ENCODE results near the gene ANKRD13B.

ANKRD13B gene

GRCh38 chr17:29581583-29582253, 11.2 kb upstream of the ANKRD13B start:
- no peak for DNase-seq (ENCODE audit: low read depth)

- no peak for DNase-seq (ENCODE audit: low read depth)
Observed at GRCh38 chr17:29582254-29582765, 10.6 kb upstream of the ANKRD13B start.

GRCh38 chr17:29582772-29583171, 10.2 kb upstream of the ANKRD13B start:
- DNase-seq (ENCODE audit: low read depth): no peak

- no peak for DNase-seq (ENCODE audit: low read depth)
Observed at GRCh38 chr17:29583324-29584248, 9.3 kb upstream of the ANKRD13B start.

- no peak for DNase-seq (ENCODE audit: low read depth)
Observed at GRCh38 chr17:29584452-29585079, 8.4 kb upstream of the ANKRD13B start.

GRCh38 chr17:29585080-29585751, 7.7 kb upstream of the ANKRD13B start:
- no peak for DNase-seq (ENCODE audit: low read depth)

GRCh38 chr17:29586676-29587469, 6.1 kb upstream of the ANKRD13B start:
- DNase-seq (ENCODE audit: low read depth): no peak

GRCh38 chr17:29587591-29587990, 5.3 kb upstream of the ANKRD13B start:
- DNase-seq (ENCODE audit: low read depth): no peak

- DNase-seq (ENCODE audit: low read depth): no peak
Observed at GRCh38 chr17:29588017-29588561, 4.8 kb upstream of the ANKRD13B start.

- no peak for DNase-seq (ENCODE audit: low read depth)
Observed at GRCh38 chr17:29588562-29589411, 4.1 kb upstream of the ANKRD13B start.

- DNase-seq (ENCODE audit: low read depth): peak; percentile 83
Observed at GRCh38 chr17:29589524-29590410, 3.2 kb upstream of the ANKRD13B start, which contains the start of gene GIT1. Gene GIT1 (minus strand): TSS chr17:29589648. CDS start chr17:29589378, 270 bp downstream.

GRCh38 chr17:29590411-29591145, 2.4 kb upstream of the ANKRD13B start:
- peak; percentile 42 for DNase-seq (ENCODE audit: low read depth)

GRCh38 chr17:29591146-29591736, 1.7 kb upstream of the ANKRD13B start:
- no peak for DNase-seq (ENCODE audit: low read depth)

- peak; percentile 61 for DNase-seq (ENCODE audit: low read depth)
Observed at GRCh38 chr17:29591737-29592608, 959 bp upstream of the ANKRD13B start.

GRCh38 chr17:29593591-29594518, 923 bp downstream of the ANKRD13B start:
- DNase-seq (ENCODE audit: low read depth): no peak

All from fibroblast of gingiva (primary cell).